IMR-90 (cell line): ENCODE data around the gene SELENOV. TPM values are rescaled to one million over a fixed set of nuclear protein-coding genes. Genes with fewer than 3 reads are reported as not detected.

ENCODE experiments used
- ATAC-seq: fragments of 200-7000 bp; cut with Tn5 transposase; 2 replicates; pipeline ENCODE4 v1.9.1; 2020; ENCODE audit warnings: low read depth, mild to moderate bottlenecking, moderate library complexity
- BruUV-seq: library from RNA; stranded (reverse); fragments of 400-500 nt; replicated peaks from 2 replicates; lab custom pipeline; 2021; lab: Mats Ljungman, UMichigan
- CTCF ChIA-PET: fragments of 300-600 bp; formaldehyde crosslinking; extraction: SDS; loops from one replicate; lab custom pipeline; 2021; ENCODE audit warnings: antibody characterized with exemption; lab: Yijun Ruan, JAX
- POLR2A ChIA-PET: fragments of 300-600 bp; sonication (Branson Sonifier 250); formaldehyde crosslinking; loops from one replicate; lab custom pipeline; 2022; ENCODE audit warnings: antibody characterized with exemption; ENCODE audit not compliant: unreplicated experiment; lab: Charles Lee
- DNase-seq: peaks from one replicate; pipeline ENCODE4 v3.0.0; 2013
- H2AFZ ChIP-seq: replicated peaks from 2 replicates; pipeline ENCODE3; 2013; ENCODE audit warnings: low read length, mild to moderate bottlenecking; ENCODE audit not compliant: poor library complexity
- H2AK5ac ChIP-seq: 2 replicates; pipeline ENCODE4 v1.6.1; 2013; ENCODE audit warnings: low read depth, low read length, inconsistent platforms
- H2AK9ac ChIP-seq: replicated peaks from 2 replicates; pipeline ENCODE3; 2013; ENCODE audit warnings: mild to moderate bottlenecking, low read depth, low read length, moderate library complexity; ENCODE audit not compliant: poor library complexity
- H2BK120ac ChIP-seq: 2 replicates; pipeline ENCODE4 v1.6.1; 2013; ENCODE audit warnings: low read depth, low read length, inconsistent platforms
- H2BK15ac ChIP-seq: 3 replicates; pipeline ENCODE4 v1.6.1; 2013; ENCODE audit warnings: low read depth, low read length, inconsistent platforms
- H2BK20ac ChIP-seq: 2 replicates; pipeline ENCODE4 v1.6.1; 2013; ENCODE audit warnings: low read depth, mild to moderate bottlenecking, inconsistent platforms, low read length, moderate library complexity
- H2BK5ac ChIP-seq: 2 replicates; pipeline ENCODE4 v1.6.1; 2013; ENCODE audit warnings: mild to moderate bottlenecking, low read depth, low read length, inconsistent platforms; ENCODE audit not compliant: poor library complexity, severe bottlenecking
- H3K14ac ChIP-seq: replicated peaks from 2 replicates; pipeline ENCODE4 v1.6.1; 2013; ENCODE audit warnings: low read depth, low read length, inconsistent platforms
- H3K18ac ChIP-seq: 2 replicates; pipeline ENCODE4 v1.6.1; 2013; ENCODE audit warnings: low read depth, low read length, control low read depth
- H3K23ac ChIP-seq: 2 replicates; pipeline ENCODE4 v1.6.1; 2013; ENCODE audit warnings: low read depth, low read length, inconsistent platforms
- H3K27ac ChIP-seq: 2 replicates; pipeline ENCODE4 v1.5.1; 2013; ENCODE audit warnings: mild to moderate bottlenecking, control low read depth, low read length; ENCODE audit not compliant: insufficient read depth
- H3K27me3 ChIP-seq: 2 replicates; pipeline ENCODE4 v1.6.1; 2013; ENCODE audit warnings: low read length; ENCODE audit not compliant: control insufficient read depth, insufficient read depth
- H3K36me3 ChIP-seq: 2 replicates; pipeline ENCODE4 v1.6.1; 2013; ENCODE audit warnings: low read length, mixed read lengths; ENCODE audit not compliant: control insufficient read depth, insufficient read depth
- H3K4ac ChIP-seq: 2 replicates; pipeline ENCODE4 v1.6.1; 2013; ENCODE audit warnings: low read depth, low read length, inconsistent platforms
- H3K4me1 ChIP-seq: 2 replicates; pipeline ENCODE4 v1.6.1; 2013; ENCODE audit warnings: low read length, mixed read lengths; ENCODE audit not compliant: control insufficient read depth, insufficient read depth
- H3K4me2 ChIP-seq: 2 replicates; pipeline ENCODE4 v1.6.1; 2013; ENCODE audit warnings: low read depth, mild to moderate bottlenecking, control low read depth, low read length, moderate library complexity
- H3K4me3 ChIP-seq: 2 replicates; pipeline ENCODE4 v1.5.1; 2013; ENCODE audit warnings: low read depth, mild to moderate bottlenecking, control low read depth, low read length, moderate library complexity; ENCODE audit not compliant: insufficient read depth
- H3K56ac ChIP-seq: 2 replicates; pipeline ENCODE4 v1.6.1; 2013; ENCODE audit warnings: low read length, inconsistent platforms; ENCODE audit not compliant: insufficient read depth; ENCODE audit errors: extremely low read depth
- H3K79me1 ChIP-seq, 2 experiments: 2 replicates each; pipeline ENCODE4 v1.6.1; 2013; ENCODE audit warnings: low read length in 2 of 2, inconsistent platforms in 1 of 2, low read depth in 1 of 2
- H3K9ac ChIP-seq: 2 replicates; pipeline ENCODE4 v1.6.1; 2013; ENCODE audit warnings: low read depth, low read length, control low read depth
- H3K9me1 ChIP-seq: 2 replicates; pipeline ENCODE4 v1.6.1; 2013; ENCODE audit warnings: low read length, inconsistent platforms; ENCODE audit not compliant: insufficient read depth
- H3K9me3 ChIP-seq: 2 replicates; pipeline ENCODE4 v1.6.1; 2013; ENCODE audit warnings: low read length; ENCODE audit not compliant: control insufficient read depth, insufficient read depth
- H4K20me1 ChIP-seq: 2 replicates; pipeline ENCODE4 v1.6.1; 2013; ENCODE audit warnings: low read length, inconsistent platforms; ENCODE audit not compliant: insufficient read depth
- H4K5ac ChIP-seq: 2 replicates; pipeline ENCODE4 v1.6.1; 2013; ENCODE audit warnings: mild to moderate bottlenecking, low read depth, low read length, control low read depth
- H4K8ac ChIP-seq, 2 experiments: 2 replicates each; pipeline ENCODE4 v1.6.1; 2013; ENCODE audit warnings: low read depth in 2 of 2, low read length in 2 of 2, control low read depth in 1 of 2, inconsistent platforms in 1 of 2
- H4K91ac ChIP-seq: 2 replicates; pipeline ENCODE4 v1.6.1; 2013; ENCODE audit warnings: low read depth, low read length, inconsistent platforms; ENCODE audit not compliant: insufficient read depth
- BHLHE40 ChIP-seq: fragments of 150-350 bp; IDR thresholded peaks from 2 replicates; pipeline ENCODE4 v1.6.1; 2016; ENCODE audit warnings: mild to moderate bottlenecking, low read depth, low read length
- CHD1 ChIP-seq: IDR thresholded peaks from 2 replicates; pipeline ENCODE4 v1.6.1; 2012; ENCODE audit warnings: low read depth, low read length, improper control_type of control experiment
- FOS ChIP-seq: fragments of 150-350 bp; IDR thresholded peaks from 2 replicates; pipeline ENCODE4 v1.6.1; 2016; ENCODE audit warnings: low read depth, low read length
- MXI1 ChIP-seq: IDR thresholded peaks from 2 replicates; pipeline ENCODE4 v1.6.1; 2012; ENCODE audit warnings: low read depth, mild to moderate bottlenecking, low read length, moderate library complexity, borderline replicate concordance
- NFE2L2 ChIP-seq: fragments of 150-350 bp; IDR thresholded peaks from 2 replicates; pipeline ENCODE4 v1.6.1; 2016; ENCODE audit warnings: low read depth, mild to moderate bottlenecking, low read length
- RFX5 ChIP-seq: IDR thresholded peaks from 2 replicates; pipeline ENCODE4 v1.8.0; 2012; ENCODE audit warnings: low read depth, mild to moderate bottlenecking, low read length, moderate library complexity
- SMC3 ChIP-seq: fragments of 150-350 bp; IDR thresholded peaks from 2 replicates; pipeline ENCODE4 v1.6.1; 2016; ENCODE audit warnings: low read depth, mild to moderate bottlenecking, antibody characterized with exemption, low read length, moderate library complexity
- whole genome bisulfite sequencing, 2 experiments: methylation state at CpG; one replicate each; pipeline versions ENCODE4 v1.1.5 to v1.1.7; 2013; ENCODE audit warnings: missing lambda C conversion rate in 2 of 2; ENCODE audit not compliant: insufficient read length in 1 of 2; ENCODE audit errors: extremely low coverage in 2 of 2; 5-methylcytosine and 5-hydroxymethylcytosine counted together
- dilution Hi-C: fragments of 300-500 bp; cut with HindIII; formaldehyde crosslinking; loops from one replicate; pipeline ENCODE4 v1.14.3; 2018; ENCODE audit warnings: low sequenced_read_pairs; ENCODE audit not compliant: unreplicated experiment
- in situ Hi-C: fragments of 300-500 bp; cut with MboI; formaldehyde crosslinking; loops from 3 replicates; pipeline ENCODE4 v1.14.3; 2019; ENCODE audit warnings: low sequenced_read_pairs, inconsistent platforms, mixed read lengths
- intact Hi-C: fragments of 100-400 bp; cut with micrococcal nuclease; formaldehyde crosslinking; loops from 2 replicates; pipeline ENCODE4 v1.10.0; 2022
- polyA plus RNA-seq, 3 experiments: library from polyadenylated mRNA; depleted of rRNA; stranded (reverse); fragments of >200 nt; gene quantifications; 2 replicates each; pipeline ENCODE4 v1.2.3, GENCODE V29; 2012; ENCODE audit warnings: low replicate concordance in 1 of 3
- total RNA-seq: library from RNA; depleted of rRNA; stranded (reverse); fragments of >200 nt; gene quantifications from 2 replicates; pipeline ENCODE4 v1.2.3, GENCODE V29; 2012
- TF ChIP-seq, protein P1 (sequence below): conservative IDR thresholded peaks from 2 replicates; pipeline ENCODE4 v1.5.1; 2012; ENCODE audit warnings: mild to moderate bottlenecking, low read depth, low read length, improper control_type of control experiment
- TF ChIP-seq, protein P2 (sequence below): fragments of 150-350 bp; IDR thresholded peaks from 2 replicates; pipeline ENCODE4 v1.6.1; 2017; ENCODE audit warnings: mild to moderate bottlenecking, antibody characterized with exemption, low read length, low read depth
- TF ChIP-seq, protein P3 (sequence below): fragments of 150-350 bp; IDR thresholded peaks from 2 replicates; pipeline ENCODE4 v1.6.1; 2016; ENCODE audit warnings: low read depth, mild to moderate bottlenecking, low read length, moderate library complexity, borderline replicate concordance

Gene SELENOV
- total and polyA plus RNA-seq, 2 of the 4 experiments (the other 2 are of a cell fraction) = not detected

DNA sequence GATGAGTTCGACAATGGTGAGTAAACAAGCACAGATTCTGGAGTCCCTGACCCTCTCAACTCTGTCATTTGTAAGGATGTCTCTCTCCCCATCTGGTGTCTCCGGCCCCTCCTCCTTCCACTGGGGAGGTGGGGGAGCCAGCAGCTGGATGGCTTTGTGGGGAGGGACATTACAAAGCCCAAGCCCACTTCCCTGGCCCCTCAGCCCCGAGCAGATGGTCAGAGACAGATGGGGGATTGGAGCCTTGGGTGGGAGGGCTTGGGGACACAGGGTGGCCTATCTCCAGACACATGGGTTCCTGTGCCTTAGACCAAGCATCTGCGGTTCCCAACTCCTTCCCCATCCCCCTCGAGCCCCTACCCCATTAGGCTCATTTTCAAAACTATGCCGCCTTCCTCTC lies 31.8 kb upstream of the SELENOV start:
- Histone ChIP-seq H3K23ac (no peak overlapping the region), H3K36me3 (peaks cover 17% of the 10 kb centered on the region), H2AK5ac (no peak overlapping the region), H3K79me1 (peaks cover 32 to 33% of the 10 kb centered on the region in 2 experiments), H3K27me3 (no peaks in the 10 kb centered on the region), H4K5ac (no peak overlapping the region), H2BK15ac (no peak overlapping the region), H3K18ac (no peak overlapping the region), H4K20me1 (peaks cover 11% of the 10 kb centered on the region; the same call in 1 of the 2 replicates), H2BK5ac (no peak overlapping the region), H3K4me3 (no peak overlapping the region), H3K9ac (no peak overlapping the region), H3K4me1 (peaks cover 9% of the 10 kb centered on the region), H3K4me2 (no peak overlapping the region), H3K56ac (no peak overlapping the region), H3K4ac (no peak overlapping the region), H3K9me3 (no peaks in the 10 kb centered on the region), H2BK120ac (no peak overlapping the region), H2AFZ (no peak overlapping the region), H3K9me1 (no peaks in the 10 kb centered on the region), H4K8ac (no peak overlapping the region), H2BK20ac (no peak overlapping the region), H3K14ac (no peak overlapping the region), H2AK9ac (no peak overlapping the region), H3K27ac (no peak overlapping the region), H4K91ac (no peak overlapping the region)
- dilution Hi-C loops (no loop called here), intact Hi-C loops (no loop called here), in situ Hi-C loops (no loop called here)
- TF ChIP-seq, protein P1, sequence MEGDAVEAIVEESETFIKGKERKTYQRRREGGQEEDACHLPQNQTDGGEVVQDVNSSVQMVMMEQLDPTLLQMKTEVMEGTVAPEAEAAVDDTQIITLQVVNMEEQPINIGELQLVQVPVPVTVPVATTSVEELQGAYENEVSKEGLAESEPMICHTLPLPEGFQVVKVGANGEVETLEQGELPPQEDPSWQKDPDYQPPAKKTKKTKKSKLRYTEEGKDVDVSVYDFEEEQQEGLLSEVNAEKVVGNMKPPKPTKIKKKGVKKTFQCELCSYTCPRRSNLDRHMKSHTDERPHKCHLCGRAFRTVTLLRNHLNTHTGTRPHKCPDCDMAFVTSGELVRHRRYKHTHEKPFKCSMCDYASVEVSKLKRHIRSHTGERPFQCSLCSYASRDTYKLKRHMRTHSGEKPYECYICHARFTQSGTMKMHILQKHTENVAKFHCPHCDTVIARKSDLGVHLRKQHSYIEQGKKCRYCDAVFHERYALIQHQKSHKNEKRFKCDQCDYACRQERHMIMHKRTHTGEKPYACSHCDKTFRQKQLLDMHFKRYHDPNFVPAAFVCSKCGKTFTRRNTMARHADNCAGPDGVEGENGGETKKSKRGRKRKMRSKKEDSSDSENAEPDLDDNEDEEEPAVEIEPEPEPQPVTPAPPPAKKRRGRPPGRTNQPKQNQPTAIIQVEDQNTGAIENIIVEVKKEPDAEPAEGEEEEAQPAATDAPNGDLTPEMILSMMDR = no peak
- TF ChIP-seq MXI1 (no peak), CHD1 (no peak), SMC3 (no peak), NFE2L2 (no peak), RFX5 (no peak), FOS (no peak), BHLHE40 (no peak)
- TF ChIP-seq, protein P2, sequence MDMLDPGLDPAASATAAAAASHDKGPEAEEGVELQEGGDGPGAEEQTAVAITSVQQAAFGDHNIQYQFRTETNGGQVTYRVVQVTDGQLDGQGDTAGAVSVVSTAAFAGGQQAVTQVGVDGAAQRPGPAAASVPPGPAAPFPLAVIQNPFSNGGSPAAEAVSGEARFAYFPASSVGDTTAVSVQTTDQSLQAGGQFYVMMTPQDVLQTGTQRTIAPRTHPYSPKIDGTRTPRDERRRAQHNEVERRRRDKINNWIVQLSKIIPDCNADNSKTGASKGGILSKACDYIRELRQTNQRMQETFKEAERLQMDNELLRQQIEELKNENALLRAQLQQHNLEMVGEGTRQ = no peak
- TF ChIP-seq, protein P3, sequence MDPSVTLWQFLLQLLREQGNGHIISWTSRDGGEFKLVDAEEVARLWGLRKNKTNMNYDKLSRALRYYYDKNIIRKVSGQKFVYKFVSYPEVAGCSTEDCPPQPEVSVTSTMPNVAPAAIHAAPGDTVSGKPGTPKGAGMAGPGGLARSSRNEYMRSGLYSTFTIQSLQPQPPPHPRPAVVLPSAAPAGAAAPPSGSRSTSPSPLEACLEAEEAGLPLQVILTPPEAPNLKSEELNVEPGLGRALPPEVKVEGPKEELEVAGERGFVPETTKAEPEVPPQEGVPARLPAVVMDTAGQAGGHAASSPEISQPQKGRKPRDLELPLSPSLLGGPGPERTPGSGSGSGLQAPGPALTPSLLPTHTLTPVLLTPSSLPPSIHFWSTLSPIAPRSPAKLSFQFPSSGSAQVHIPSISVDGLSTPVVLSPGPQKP = no peak
- BruUV-seq = no TSS peak
- ChIA-PET POLR2A (no interaction called here), CTCF (no interaction called here)
- WGBS, 2 experiments = no CpG with 5 or more reads among the region's 6 CpGs
- DNase-seq (no peak), ATAC-seq (no peak)
